Adipose tissue (tissue), 3 donors: ENCODE data around the gene F5. TPM values are rescaled to one million over a fixed set of nuclear protein-coding genes. Genes with fewer than 3 reads are reported as not detected.

Experiments
- H3K27ac ChIP-seq: one replicate; pipeline ENCODE4 v1.5.1; 2013; ENCODE audit warnings: low read depth, low read length
- WGBS, 3 donors: extraction: QIAGEN DNeasy Blood & Tissue Kit; methylation state at CpG; one replicate each; pipeline ENCODE4 v1.1.7; 2013; 5-methylcytosine and 5-hydroxymethylcytosine counted together
- polyA plus RNA-seq, 3 donors: library from polyadenylated mRNA; stranded (reverse); fragments of 200-250 nt; gene quantifications; one replicate each; pipeline ENCODE4 v1.2.3, GENCODE V29; 2013
- donor health status: healthy with polysubstance abuse.
- donor health status: Bipolar disorder and iron deficiency.
- donor health status: healthy.

Gene F5
- polyA plus RNA-seq, 3 donors, result 0.22 to 3.6 (median 0.67) TPM

GRCh38 chr1:169491845-169492281, 94.4 kb downstream of the F5 start:
- 87 to 89% (median 89%) methylated on average over 3 of the region's 3 CpGs for WGBS, 3 donors
- no peak overlapping the region for H3K27ac ChIP-seq

GRCh38 chr1:169488157-169488556, 98.1 kb downstream of the F5 start:
- 50 to 81% (median 73%) methylated on average over 4 of the region's 4 CpGs for WGBS, 3 donors
- no peak overlapping the region for H3K27ac ChIP-seq

DNA sequence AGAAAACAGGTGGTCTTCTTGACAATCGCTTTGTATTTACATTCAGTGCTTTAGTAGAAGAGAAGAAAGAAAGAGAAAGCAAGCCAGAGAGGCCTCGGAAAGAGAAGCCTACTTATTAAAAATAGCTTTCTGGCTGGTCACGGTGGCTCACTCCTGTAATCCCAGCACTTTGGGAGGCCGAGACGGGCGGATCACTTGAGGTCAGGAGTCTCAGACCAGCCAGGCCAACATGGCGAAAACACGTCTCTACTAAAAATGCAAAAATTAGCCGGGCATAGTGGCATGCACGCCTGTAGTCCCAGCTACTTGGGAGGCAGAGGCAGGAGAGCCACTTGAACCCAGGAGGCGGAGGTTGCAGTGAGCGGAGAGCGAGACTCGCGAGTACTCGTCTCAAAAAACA, 98.7 kb downstream of the F5 start:
- no peak overlapping the region for H3K27ac ChIP-seq
- 74 to 94% (median 93%) methylated on average over 16 of the region's 16 CpGs for WGBS, 3 donors

- 61 to 90% (median 84%) methylated on average over 5 of the region's 5 CpGs for WGBS, 3 donors
Observed at GRCh38 chr1:169487133-169487532, 99.1 kb downstream of the F5 start.

DNA sequence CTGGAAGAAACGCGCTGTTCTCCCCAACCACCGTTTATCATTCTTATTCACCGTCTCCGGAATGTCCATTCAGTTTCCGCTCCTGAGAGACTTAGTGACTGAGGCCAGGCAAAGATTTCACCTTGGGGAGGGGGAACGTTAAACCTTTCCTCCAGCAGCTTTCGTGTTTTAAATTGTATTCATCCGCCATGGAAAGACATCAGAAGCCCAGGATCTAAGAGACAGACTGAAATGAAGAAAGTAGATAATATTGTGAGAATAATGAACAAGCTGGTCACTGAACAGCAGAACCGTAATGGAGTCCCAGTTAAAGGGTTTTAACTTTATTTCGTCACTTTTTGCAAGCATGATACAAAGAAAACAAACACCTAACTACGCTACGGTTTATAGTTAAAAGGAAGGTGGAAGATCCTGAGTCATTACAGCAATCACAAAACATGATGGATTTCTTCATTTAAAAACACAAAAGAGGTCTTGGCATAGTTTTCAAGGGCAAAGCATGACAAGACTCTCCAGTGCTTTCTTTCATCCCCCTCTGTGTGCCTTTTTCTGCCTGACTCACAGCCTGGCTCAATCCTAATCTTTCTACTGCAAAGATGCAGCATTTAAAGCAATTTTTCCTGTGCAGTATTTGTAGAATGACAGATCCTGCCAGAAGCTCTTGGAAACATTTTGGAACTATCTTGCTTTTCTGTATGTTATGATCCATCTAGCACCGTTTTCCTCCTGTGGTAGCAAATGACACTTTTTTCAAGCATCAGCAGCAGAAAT, 99.8 kb downstream of the F5 start:
- 1 to 4% (median 3%) methylated on average over 14 of the region's 14 CpGs for WGBS, 3 donors
- peak overlapping the region; percentile 94 for H3K27ac ChIP-seq

More at GRCh38 chr1:169487133-169487532, 99.1 kb downstream of the F5 start:
- no peak overlapping the region for H3K27ac ChIP-seq

GRCh38 chr1:169485431-169486280, 100.6 kb downstream of the F5 start, which contains the start of gene SLC19A2:
Gene SLC19A2 (minus strand): TSS chr1:169485944. CDS start chr1:169485766, 178 bp downstream.
- H3K27ac ChIP-seq, result peak within 1 kb of the TSS; percentile 94
- WGBS, 3 donors, result 0% methylated on average over 80 to 85 of the region's 85 CpGs

GRCh38 chr1:169484683-169485430, 101.4 kb downstream of the F5 start:
- H3K27ac ChIP-seq, result peak overlapping the region; percentile 94
- 6 to 16% (median 15%) methylated on average over 15 of the region's 15 CpGs for WGBS, 3 donors

DNA sequence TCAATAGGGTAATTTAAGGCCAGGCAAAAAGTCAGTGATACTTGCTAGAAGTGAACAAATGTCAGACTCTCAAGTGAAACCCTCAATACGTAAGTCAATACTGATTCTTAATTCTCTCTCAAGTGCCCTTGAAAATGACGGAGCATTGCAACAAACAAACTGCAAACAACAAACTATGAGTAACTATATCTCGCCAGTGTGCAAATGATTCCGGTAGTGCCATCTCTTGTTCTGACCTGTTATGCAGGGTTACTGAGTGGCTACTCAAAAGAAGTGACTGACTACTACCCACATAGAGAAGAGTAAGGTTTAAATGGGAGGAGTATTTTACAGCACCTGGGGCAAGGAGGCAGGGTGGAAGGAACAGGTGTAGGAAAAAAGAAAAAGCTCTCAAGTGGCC, 102.2 kb downstream of the F5 start:
- WGBS, 3 donors, result 26 to 83% (median 82%) methylated on average over 4 of the region's 4 CpGs
- H3K27ac ChIP-seq, result no peak overlapping the region

DNA sequence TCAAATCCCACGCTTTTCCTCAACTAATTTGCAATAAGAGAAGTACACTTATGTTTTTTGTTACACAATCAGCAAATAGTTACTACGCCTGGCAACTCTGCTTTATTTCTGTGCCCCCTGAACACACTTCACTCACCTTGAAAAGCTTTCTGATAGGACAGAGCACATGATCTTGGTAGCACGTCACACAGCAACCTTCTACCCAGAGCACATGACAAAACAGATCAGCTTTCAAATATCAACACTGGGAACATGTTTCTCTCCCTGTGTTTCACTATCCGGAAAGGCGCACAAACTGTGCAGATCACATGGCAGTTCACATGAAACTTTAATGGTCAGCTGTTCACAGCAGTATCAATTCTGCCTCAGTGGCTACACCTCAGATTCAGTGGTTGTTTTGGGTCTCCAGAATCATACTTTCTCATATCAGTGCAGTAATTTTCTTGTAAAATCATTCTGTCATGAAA, 102.7 kb downstream of the F5 start:
- WGBS, 3 donors, result 29 to 62% (median 46%) methylated on average over 5 of the region's 5 CpGs

DNA sequence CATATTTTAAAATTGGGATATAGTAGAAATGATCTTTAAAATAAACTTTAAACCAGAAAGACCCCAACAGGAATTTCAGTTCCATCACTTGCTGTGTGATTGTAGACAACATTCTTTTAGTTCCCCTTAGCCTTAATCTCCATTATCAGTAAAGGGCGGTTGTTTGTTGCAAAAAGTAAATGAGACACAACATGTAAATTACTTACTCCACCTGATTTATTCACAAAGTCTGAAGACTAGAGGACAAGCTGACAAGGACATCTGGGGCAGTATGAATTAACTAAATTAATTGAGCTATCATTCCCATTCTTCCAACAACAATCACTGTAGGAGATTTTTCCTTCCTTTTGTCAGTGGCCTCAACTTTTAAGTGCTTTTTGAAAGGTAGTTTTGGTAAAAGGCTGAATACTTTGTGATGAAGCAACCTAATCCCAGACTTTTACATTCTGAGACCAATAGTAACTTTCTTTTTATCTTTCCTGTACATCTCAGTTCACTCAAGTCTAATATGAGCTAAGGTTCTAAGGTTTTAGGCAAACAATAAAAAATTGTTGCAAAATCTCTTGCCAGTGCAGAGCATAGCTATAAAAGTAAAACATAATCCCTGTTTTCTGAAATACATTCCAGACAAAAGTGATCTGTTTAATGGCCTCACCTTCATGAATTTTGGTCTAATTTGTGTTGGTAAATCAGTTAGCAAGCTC, 106.8 kb downstream of the F5 start:
- 63 to 94% (median 80%) methylated on average over 1 of the region's 1 CpG for WGBS, 3 donors
- H3K27ac ChIP-seq, result no peak overlapping the region

More for the DNA sequence above, 102.7 kb downstream of the F5 start:
- H3K27ac ChIP-seq, result no peak overlapping the region

GRCh38 chr1:169478094-169478672, 108.1 kb downstream of the F5 start:
- WGBS, 3 donors, result 71 to 86% (median 83%) methylated on average over 5 of the region's 5 CpGs
- no peak overlapping the region for H3K27ac ChIP-seq

GRCh38 chr1:169475806-169476387, 110.4 kb downstream of the F5 start:
- no peak overlapping the region for H3K27ac ChIP-seq
- 69 to 89% (median 83%) methylated on average over 3 of the region's 3 CpGs for WGBS, 3 donors

GRCh38 chr1:169474302-169474995, 111.8 kb downstream of the F5 start:
- WGBS, 3 donors, result 93 to 100% (median 95%) methylated on average over 1 of the region's 1 CpG
- no peak overlapping the region for H3K27ac ChIP-seq

DNA sequence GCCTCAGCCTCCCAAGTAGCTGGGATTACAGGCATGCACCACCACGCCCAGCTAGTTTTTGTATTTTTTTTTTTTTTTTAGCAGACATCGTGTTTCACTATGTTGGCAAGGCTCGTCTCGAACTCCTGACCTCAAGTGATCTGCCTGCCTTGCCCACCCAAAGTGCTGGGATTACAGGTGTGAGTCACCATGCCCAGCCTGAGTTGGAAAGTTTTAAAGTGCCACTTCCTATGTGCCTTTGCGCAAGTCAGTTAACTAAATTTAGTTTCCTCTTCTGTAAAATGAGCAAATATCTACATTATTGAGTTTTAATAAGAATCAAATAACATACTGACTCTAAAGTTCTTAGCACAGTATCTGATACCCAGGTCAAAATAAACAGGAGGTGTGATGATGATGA, 112.9 kb downstream of the F5 start:
- 79 to 83% (median 80%) methylated on average over 5 of the region's 5 CpGs for WGBS, 3 donors

DNA sequence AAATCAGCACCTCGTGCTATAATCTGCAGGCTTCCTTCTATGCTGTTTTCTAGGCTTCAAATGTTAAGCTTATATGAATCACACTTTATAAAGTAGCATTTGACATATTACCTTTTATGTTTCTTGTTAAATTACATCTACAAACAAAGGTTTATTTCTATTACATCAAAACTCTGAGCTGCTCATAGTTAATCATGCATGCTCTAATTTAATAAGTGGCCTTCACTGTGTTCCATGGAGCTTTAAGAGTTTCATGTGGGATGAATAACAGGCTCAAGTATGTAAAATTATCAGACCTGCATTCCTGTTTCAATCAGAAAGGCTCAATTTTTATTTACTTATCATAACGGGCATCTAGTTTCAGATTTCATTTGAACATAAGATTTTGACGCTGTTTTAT, 113.5 kb downstream of the F5 start:
- 83 to 94% (median 90%) methylated on average over 3 of the region's 3 CpGs for WGBS, 3 donors
- H3K27ac ChIP-seq, result no peak overlapping the region

More for the DNA sequence above, 112.9 kb downstream of the F5 start:
- H3K27ac ChIP-seq, result no peak overlapping the region

DNA sequence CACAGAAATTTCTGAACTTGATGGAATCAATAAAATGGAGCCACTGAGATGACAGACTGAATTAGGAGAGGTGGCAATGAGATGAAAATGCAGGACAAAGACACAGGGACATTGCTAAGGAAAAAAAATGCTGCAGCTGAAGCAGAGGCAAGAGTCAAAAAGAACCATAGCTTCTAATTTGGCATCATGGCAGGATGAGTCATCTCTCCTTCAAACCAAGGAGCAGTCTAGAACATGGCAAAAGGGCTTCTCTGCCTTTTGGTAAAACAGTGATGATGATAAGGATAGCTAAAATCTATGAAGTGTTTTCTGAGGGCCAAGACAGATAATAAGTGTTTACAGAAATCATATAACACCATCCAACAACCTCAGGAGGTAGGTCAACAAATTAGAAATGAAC, 117.3 kb downstream of the F5 start:
- H3K27ac ChIP-seq, result no peak overlapping the region
